GM18951 (cell line): ENCODE results near the gene EIF3A.
"Not testable (repeated sequence)": the region's sequence is repeated elsewhere in the genome, so short reads cannot be mapped to it uniquely, and the experiment has no call there.

ENCODE experiments used
- POLR2A ChIP-seq: IDR thresholded peaks from 4 replicates; pipeline ENCODE4 v1.6.1; 2011; ENCODE audit warnings: mild to moderate bottlenecking; ENCODE audit not compliant: insufficient read length, insufficient read depth; ENCODE audit errors: extremely low read depth
- in situ Hi-C: fragments of 300-500 bp; cut with MboI; formaldehyde crosslinking; loops from one replicate; pipeline ENCODE4 v1.12.0; 2022; ENCODE audit warnings: low sequenced_read_pairs, mixed read lengths, inconsistent platforms; ENCODE audit not compliant: unreplicated experiment

The EIF3A gene, protein sequence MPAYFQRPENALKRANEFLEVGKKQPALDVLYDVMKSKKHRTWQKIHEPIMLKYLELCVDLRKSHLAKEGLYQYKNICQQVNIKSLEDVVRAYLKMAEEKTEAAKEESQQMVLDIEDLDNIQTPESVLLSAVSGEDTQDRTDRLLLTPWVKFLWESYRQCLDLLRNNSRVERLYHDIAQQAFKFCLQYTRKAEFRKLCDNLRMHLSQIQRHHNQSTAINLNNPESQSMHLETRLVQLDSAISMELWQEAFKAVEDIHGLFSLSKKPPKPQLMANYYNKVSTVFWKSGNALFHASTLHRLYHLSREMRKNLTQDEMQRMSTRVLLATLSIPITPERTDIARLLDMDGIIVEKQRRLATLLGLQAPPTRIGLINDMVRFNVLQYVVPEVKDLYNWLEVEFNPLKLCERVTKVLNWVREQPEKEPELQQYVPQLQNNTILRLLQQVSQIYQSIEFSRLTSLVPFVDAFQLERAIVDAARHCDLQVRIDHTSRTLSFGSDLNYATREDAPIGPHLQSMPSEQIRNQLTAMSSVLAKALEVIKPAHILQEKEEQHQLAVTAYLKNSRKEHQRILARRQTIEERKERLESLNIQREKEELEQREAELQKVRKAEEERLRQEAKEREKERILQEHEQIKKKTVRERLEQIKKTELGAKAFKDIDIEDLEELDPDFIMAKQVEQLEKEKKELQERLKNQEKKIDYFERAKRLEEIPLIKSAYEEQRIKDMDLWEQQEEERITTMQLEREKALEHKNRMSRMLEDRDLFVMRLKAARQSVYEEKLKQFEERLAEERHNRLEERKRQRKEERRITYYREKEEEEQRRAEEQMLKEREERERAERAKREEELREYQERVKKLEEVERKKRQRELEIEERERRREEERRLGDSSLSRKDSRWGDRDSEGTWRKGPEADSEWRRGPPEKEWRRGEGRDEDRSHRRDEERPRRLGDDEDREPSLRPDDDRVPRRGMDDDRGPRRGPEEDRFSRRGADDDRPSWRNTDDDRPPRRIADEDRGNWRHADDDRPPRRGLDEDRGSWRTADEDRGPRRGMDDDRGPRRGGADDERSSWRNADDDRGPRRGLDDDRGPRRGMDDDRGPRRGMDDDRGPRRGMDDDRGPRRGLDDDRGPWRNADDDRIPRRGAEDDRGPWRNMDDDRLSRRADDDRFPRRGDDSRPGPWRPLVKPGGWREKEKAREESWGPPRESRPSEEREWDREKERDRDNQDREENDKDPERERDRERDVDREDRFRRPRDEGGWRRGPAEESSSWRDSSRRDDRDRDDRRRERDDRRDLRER (N-terminal part only)

DNA sequence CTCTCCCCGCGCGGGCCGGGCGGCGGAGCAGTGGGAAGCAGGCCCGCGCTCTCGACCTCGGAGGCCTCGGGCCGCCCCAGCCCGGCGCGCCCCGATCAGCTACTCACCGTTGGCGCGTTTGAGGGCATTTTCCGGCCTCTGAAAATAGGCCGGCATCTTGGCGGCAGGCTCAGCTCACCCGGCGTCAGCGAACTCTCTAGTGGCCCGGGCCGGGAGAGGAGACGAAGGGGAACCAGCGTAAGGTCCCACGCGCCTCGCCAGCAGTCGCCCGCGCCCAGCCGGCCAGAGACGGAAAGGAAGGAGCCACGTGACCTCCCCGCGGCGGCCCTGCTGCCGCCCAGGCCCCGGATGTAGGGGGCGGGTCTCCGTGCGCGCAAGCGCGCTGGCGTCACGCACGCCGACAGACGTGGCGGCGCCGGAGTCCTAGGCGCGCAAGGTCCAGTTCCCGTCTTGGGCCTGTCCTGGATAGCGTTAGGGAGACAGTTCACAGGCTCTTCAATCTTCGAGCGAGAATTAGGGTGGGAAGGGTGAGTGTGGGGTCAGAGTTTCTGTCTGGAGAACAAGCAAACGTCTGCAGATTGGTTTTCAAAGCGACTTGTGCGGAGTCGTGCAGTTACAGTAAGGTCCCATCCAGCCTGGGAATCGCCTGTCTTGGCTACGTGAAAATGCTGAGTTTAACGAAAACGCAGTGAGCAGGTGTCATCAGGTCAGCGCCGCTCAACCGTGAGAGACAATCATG lies at the start of gene EIF3A:
EIF3A (minus strand) TSS at position 297 of the 739 bp plus-strand sequence; CDS start at position 156, 141 bp downstream.
- in situ Hi-C loops: no loop called here

DNA sequence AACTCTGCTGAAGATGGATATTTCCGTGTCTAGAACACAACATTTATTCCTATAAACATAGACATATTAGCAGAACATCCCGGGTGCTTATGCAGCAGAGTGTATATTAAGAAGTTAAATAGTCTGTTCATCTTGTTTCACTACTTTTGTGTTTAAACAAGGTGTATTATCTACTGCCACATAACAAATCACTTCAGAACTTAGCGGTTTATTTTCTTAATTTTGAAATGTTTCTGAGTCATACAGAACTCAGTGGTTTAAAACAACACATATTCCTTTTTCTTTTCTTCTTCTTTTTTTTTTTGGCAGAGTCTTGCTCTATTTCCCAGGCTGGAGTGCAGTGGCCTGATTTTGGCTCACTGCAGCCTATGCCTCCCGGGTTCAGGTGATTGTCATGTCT lies 49.1 kb upstream of the EIF3A start:
- in situ Hi-C loops: no loop called here
- no peak for TF ChIP-seq POLR2A

More for the DNA sequence above, at the start of gene EIF3A:
- TF ChIP-seq POLR2A: peak; percentile 99

DNA sequence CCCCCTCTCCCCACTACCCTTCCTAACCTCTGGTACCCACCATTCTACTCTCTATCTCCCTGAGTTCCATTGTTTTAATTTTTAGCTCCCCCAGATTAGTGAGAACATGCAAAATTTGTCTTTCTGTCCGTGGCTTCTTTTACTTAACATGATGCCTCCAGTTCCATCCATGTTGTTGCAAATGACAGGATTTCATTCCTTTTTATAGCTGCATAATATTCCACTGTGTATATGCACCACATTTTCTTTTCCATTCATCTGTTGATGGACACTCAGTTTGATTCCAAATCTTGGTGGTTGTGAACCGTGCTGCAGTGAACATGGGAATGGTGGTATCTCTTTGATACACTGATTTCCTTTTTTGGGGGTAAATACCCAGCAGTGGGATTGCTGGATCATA lies 45.3 kb upstream of the EIF3A start:
- in situ Hi-C loops: no loop called here
- no peak for TF ChIP-seq POLR2A

DNA sequence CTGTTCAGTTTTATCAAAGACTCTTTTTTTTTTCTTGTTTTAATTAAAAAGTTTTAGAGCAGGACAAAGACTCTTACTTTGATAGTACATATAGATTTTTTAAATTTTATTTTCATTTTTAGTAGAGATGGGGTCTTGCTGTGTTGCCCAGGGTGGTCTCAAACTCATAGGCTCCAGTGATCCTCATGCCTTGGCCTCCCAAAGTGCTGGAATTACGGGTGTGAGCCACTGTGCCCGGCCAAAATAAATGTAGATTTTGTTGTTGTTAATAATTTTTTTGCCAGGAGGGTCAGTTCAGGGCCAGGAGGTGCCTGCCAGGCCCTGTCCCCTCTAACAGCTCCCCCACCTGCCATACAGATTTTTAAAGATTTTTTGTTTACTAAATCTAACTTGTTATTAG lies 40.3 kb upstream of the EIF3A start:
- TF ChIP-seq POLR2A: no peak

DNA sequence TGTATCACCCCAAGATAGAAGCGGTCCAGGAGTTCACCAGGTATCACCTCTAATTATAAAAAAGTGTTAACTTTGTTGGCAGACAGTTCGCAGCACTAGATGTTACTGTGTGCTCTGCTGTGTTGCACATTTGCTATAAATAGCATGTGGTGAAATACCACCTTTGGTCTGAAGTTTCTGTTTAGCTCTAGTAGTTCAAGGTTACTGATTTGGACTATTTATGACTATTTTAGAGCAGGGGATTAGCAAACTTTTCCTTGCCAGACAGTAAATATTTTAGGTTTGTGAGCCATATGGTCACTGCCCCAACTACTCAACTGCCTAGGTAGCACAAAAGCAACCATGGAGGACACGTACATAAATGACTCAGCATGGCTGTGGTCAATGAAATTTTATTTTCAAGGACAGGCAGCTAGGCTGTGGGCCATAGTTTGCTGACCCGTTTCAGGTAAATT lies 39.8 kb upstream of the EIF3A start:
- no peak for TF ChIP-seq POLR2A
- in situ Hi-C loops: no loop called here

More for the DNA sequence above, 40.3 kb upstream of the EIF3A start:
- in situ Hi-C loops: no loop called here

DNA sequence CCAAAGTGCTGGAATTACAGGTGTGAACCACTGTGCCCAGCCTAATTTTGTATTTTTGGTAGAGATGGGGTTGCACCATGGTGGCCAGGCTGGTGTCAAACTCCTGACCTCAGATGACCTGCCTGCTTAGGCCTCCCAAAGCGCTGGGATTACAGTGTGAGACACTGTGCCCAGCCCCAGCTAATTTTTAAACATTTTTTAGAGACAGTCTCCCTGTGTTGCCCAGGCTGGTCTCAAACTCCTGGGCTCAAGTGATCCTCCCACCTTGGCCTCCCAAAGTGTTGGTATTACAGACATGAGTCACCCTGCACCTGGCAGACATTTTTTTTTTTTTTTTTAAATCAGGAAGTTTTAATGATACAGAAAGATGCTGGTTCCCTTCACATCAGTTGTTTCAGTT lies 38.8 kb upstream of the EIF3A start:
- no peak for TF ChIP-seq POLR2A
- in situ Hi-C loops: no loop called here

DNA sequence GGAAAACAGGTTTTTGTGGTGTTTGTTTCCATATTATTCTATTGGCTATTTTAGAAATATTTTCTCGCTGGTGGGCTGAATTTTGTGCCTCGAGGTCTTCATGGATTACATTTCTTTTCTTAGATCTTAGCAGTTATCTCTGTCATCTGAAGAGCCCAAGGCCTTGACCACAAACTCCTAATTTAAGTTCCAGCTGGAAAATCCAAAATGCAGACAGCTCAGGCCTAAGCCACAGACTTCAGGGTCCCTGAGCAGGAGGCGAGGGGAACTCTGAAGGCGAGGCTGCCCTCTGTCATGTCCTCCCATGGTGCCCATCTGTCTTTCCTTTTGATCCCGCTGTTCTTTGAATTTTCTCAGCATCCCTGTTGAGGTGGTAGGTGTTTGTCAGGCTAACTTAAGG lies 37.6 kb upstream of the EIF3A start:
- in situ Hi-C loops: no loop called here
- no peak for TF ChIP-seq POLR2A

DNA sequence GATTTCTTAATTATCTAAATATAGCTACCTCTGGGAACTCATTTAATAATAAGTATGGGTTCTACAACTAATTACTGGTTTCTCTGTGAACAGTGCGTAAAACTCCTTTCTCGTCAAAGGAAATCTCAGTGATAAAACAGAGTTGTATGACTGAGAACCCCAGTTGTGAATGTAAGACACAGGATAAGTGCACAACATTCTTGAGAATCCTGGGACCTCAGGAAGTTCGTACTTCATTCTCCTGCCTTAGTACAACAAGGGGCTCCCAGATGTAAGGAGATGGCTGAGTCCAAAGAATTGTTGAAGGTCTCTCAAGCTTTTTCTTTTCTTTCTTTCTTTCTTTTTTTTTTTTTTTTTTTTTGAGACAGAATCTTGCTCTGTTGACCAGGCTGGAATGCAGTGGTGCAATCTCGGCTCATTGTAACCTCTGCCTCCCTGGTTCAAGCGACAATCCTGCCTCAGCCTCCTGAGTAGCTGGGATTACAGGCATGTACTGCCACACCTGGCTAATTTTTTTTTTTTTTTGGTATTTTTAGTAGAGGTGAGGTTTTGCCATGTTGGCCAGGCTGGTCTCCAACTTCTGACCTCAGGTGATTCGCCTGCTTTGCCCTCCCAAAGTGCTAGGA lies 35.8 kb upstream of the EIF3A start:
- in situ Hi-C loops: no loop called here
- no peak for TF ChIP-seq POLR2A

DNA sequence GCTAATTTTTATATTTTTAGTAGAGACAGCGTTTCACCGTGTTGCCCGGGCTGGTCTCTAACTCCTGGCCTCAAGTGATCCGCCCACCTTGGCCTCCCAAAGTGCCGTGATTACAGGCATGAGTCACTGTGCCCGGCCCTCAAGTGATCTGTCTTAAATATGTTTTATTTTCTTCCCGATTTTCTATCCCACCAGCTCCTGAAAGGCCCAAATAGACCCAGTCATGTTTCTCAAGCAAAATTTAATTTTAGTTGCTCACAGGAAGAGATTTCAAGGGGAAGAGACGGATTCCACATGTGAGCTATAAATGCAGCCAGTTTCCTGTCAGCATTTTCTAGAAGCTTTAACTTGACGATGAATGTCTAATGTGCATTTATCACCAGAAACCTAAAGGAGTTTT lies 35.3 kb upstream of the EIF3A start:
- TF ChIP-seq POLR2A: no peak
- in situ Hi-C loops: no loop called here

DNA sequence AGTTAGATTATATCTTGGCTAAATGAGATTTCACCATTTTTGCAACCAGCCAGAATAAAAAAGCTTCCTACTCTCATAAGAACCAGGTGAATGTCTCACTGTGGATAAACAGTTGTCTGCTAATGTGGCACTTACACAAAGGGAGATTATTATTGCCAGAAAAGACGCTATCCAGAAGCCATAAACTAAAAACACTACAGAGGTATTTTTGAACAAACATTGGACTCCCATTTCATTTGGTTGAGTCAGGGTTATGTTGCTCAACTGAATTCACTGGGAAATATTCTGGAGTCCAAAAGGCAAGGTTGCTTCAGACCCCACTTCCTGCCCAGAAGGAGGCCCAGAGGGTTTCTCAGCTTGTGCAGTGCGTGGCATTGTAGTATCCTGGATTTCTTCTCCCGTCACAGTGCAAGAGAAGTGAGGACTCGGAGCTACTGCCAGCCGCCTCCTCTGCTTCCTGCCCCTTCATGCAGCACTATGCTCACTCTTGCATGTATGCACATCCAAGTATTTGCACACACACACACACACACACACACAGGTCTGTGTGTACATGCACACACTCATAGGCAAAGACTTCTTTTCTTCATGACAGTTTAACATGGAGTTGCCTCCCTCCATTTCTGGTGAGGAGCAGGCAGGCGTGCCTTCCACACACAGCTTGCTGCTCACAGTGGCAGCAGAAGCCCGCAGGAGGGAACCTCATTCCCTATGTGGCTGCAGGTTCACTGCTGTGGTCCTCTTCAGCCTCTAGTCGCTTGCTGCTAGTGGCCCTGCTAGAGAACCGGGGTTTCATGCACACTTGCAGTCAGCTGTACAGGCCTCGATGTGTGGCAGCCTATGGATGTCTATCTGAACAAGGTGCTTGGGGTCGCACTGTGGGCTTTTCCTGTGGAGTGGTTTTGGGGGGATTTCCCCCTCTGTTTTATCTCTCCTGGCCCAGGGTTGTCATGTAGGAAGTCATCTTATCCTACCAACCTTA lies 33.4 kb upstream of the EIF3A start:
- TF ChIP-seq POLR2A: no peak
- in situ Hi-C loops: no loop called here

DNA sequence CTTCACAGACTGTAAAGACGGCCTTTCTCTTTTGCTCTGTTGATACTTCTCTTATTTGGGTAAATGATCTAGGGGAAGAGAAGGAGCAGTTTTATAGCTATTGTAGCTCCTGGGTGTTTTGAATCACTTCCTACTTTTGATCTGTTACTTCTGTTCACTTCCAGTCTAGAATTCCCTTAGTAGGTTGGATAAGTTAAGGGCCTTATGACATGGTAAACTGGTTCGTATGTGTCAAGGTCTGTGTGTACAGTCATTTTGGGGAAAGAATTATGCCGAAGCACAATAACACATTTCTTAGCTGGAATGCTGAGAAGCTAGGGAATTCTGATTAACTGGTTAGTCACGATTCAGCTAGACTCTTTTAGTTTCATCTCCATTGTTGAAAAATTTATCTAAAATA lies 31.4 kb upstream of the EIF3A start:
- in situ Hi-C loops: no loop called here
- TF ChIP-seq POLR2A: no peak

DNA sequence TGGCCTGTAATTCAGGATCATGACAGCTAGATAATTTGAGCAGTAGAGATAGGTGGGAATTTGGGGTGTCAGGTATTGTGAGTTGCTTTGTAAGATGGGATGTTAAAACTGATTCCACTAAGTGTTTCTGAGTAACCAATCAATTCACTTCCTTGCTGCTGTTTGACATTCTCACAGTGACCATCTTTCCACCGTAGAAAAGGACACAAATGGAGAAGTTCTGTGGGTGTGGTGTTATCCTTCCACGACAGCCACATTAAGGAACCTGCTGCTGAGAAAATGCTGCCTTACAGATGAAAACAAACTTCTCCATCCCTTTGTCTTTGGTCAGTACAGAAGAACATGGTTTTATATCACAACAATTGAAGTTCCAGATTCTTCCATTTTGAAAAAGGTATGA lies 27.2 kb upstream of the EIF3A start:
- in situ Hi-C loops: not testable (repeated sequence)

DNA sequence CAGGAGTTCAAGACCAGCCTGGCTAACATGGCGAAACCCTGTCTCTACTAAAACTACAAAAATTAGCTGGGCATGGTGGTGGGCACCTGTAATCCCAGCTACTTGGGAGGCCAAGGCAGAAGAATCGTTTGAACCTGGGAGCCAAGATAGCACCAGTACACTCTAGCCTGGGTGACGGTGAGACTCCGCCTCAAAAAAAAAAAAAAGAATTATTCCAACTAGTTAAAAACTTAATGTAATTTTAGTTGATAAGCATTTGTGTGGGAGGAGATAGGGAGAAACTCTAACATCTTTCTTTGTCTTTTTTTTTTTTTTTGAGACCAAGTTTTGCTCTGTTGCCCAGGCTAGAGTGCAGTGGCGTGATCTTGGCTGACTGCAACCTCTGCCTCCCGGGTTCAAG lies 26.5 kb upstream of the EIF3A start:
- in situ Hi-C loops: not testable (repeated sequence)

DNA sequence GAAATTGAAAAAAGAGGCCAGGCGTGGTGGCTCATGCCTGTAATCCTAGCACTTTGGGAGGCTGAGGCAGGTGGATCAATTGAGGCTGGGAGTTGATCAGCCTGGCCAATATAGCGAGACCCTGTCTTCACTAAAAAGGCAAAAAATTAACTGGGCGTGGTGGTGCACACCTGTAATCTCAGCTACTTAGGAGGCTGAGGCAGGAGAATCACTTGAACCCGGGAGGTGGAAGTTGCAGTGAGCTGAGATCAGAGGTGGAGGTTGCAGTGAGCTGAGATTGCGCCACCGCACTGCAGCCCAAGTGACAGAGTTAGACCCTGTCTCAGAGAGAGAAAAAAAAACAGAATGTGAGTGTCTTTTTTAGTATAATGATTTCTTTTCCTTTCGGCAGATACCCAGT lies 25.3 kb upstream of the EIF3A start:
- in situ Hi-C loops: not testable (repeated sequence)
